AG09309 (cell line): Measurements from ENCODE around the gene PPP2R3B.
"Not testable (repeated sequence)": the region's sequence is repeated elsewhere in the genome, so short reads cannot be mapped to it uniquely, and the experiment has no call there.

Experiments
- DNase-seq: peaks from one replicate; pipeline ENCODE4 v3.0.0-alpha.2; 2010; ENCODE audit warnings: low read depth
- H3K4me3 ChIP-seq: 2 replicates; pipeline ENCODE4 v1.5.1; 2011; ENCODE audit warnings: mild to moderate bottlenecking, low read depth, low read length, moderate library complexity; ENCODE audit not compliant: control insufficient read depth
- TF ChIP-seq, protein P1 (sequence below): IDR thresholded peaks from 2 replicates; pipeline ENCODE4 v1.5.1; 2011; ENCODE audit warnings: mild to moderate bottlenecking, low read depth, low read length, inconsistent platforms; ENCODE audit not compliant: insufficient read depth, control insufficient read depth; ENCODE audit errors: missing control alignments

PPP2R3B gene

DNA sequence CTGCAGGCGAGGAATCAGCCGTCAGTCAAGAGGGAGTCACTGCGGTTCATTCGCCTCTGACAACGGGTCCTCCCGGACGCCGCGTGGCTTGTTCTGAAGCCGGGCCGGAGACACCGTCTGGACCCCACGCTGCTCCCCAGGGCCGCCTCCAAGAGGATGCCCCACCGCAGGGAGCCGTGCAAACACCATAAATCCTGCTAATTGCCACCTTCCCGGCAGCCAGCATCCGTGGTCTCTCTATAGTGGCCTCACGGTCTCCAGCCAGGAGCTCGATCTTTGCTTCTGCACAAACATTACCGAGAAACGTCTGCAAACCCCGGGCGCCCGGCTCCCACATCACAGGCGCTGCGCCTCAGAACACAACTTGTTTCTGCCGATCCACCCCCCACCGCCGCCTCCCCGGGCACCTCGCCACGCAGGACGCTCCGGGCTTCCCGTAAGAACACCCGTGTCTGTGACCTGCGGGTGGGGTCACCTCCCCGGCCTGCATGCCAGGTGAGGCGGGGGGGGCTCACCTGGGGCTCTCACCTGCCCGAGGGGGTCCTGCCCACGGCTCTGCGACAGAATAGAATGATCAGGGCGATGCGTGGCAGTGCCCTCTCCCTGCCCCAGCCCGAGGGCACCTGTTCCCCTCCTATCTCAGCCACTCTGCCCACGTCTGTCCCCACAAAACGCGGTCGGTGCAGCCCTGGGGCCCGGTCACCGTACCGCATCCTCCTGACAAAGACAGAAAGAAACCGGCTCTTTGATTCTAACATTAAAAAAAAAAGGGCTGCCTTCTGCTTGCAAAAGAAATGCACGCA lies 32.4 kb upstream of the PPP2R3B start:
- H3K4me3 ChIP-seq = no peak overlapping the region
- TF ChIP-seq, protein P1, sequence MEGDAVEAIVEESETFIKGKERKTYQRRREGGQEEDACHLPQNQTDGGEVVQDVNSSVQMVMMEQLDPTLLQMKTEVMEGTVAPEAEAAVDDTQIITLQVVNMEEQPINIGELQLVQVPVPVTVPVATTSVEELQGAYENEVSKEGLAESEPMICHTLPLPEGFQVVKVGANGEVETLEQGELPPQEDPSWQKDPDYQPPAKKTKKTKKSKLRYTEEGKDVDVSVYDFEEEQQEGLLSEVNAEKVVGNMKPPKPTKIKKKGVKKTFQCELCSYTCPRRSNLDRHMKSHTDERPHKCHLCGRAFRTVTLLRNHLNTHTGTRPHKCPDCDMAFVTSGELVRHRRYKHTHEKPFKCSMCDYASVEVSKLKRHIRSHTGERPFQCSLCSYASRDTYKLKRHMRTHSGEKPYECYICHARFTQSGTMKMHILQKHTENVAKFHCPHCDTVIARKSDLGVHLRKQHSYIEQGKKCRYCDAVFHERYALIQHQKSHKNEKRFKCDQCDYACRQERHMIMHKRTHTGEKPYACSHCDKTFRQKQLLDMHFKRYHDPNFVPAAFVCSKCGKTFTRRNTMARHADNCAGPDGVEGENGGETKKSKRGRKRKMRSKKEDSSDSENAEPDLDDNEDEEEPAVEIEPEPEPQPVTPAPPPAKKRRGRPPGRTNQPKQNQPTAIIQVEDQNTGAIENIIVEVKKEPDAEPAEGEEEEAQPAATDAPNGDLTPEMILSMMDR = no peak
- DNase-seq = no peak

DNA sequence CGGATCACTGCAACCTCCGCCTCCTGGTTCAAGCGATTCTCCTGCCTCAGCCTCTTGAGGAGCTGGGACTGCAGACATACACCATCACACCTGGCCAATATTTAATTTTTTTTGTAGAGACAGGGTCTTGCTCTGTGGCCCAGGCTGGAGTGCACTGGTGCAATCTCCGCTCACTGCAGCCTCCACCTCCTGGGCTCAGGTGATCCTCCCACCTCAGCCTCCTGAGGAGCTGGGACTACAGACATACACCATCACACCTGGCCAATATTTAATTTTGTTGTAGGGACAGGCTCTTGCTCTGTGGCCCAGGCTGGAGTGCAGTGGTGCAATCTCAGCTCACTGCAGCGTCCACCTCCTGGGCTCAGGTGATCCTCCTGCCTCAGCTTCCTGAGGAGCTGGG lies 28.8 kb upstream of the PPP2R3B start:
- not testable (repeated sequence) for DNase-seq, H3K4me3 ChIP-seq

GRCh38 chrX:413322-414201 lies 26.9 kb upstream of the PPP2R3B start:
- no peak for DNase-seq
- TF ChIP-seq, protein P1 = peak; percentile 20

GRCh38 chrX:410296-410695 lies 23.6 kb upstream of the PPP2R3B start:
- no peak for DNase-seq
- TF ChIP-seq, protein P1 = no peak
- H3K4me3 ChIP-seq = no peak overlapping the region

More at GRCh38 chrX:413322-414201, 26.9 kb upstream of the PPP2R3B start:
- no peak overlapping the region; the same call in 1 of the 2 replicates for H3K4me3 ChIP-seq

DNA sequence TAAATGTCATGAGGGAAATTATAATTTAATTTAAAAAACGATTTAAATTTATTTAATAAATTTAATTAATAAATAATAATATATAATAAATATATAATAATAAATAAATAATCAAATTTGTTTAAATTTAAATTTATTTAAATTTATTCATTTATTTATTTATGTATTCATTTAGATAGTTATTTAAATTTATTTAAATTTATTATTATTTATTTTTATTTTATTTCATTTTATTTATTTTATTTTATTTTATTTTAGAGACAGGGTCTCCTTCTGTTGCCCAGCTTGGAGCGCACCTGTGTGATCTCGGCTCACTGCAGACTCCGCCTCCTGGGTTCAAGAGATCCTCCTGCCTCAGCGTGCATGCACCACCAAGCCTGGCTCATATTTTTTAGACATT lies 18.4 kb upstream of the PPP2R3B start:
- no peak for DNase-seq
- no peak overlapping the region for H3K4me3 ChIP-seq
- TF ChIP-seq, protein P1 = no peak

- no peak overlapping the region for H3K4me3 ChIP-seq
- no peak for DNase-seq
- TF ChIP-seq, protein P1 = no peak
Measured at GRCh38 chrX:404656-405055, 17.9 kb upstream of the PPP2R3B start.

DNA sequence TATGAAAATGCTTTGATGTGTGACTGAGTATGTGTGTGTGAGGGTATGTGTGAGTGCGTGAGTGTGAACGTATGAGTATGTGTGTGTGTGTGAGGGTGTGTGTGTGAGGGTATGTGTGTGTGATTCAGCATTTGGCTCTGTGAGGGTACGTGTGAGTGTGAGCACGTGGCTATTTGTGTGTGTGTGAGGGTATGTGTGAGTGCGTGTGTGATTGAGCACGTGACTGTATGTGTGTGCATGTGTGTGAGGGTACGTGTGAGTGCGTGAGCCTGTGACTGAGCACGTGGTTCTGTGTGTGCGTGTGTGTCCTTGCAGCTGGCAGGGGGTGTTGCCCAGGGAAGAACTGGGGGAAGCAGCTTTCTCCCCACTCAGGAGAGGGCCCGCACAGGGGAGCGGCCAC lies 16.1 kb upstream of the PPP2R3B start:
- no peak for DNase-seq
- TF ChIP-seq, protein P1 = no peak
- H3K4me3 ChIP-seq = no peak overlapping the region
